ENCODE results near the gene NCCRP1.

Gene NCCRP1

GRCh38 chr19:39196860-39197562 is at the start of gene NCCRP1:
Gene NCCRP1 (plus strand): TSS chr19:39196964. CDS start chr19:39196983, 19 bp downstream.
- in situ Hi-C loops (cut with MboI; ENCODE audit: low sequenced_read_pairs): no loop called here

- in situ Hi-C loops (cut with MboI; ENCODE audit: low sequenced_read_pairs): no loop called here
These were observed 49.3 kb upstream of the NCCRP1 start for GRCh38 chr19:39147480-39147879.

GRCh38 chr19:39148939-39149529 is 47.7 kb upstream of the NCCRP1 start:
- in situ Hi-C loops (cut with MboI; ENCODE audit: low sequenced_read_pairs): no loop called here

- in situ Hi-C loops (cut with MboI; ENCODE audit: low sequenced_read_pairs): no loop called here
These were observed 46.5 kb upstream of the NCCRP1 start for GRCh38 chr19:39150235-39150634.

- in situ Hi-C loops (cut with MboI; ENCODE audit: low sequenced_read_pairs): no loop called here
These were observed 45.8 kb upstream of the NCCRP1 start for GRCh38 chr19:39150807-39151600.

- in situ Hi-C loops (cut with MboI; ENCODE audit: low sequenced_read_pairs): no loop called here
These were observed 44.7 kb upstream of the NCCRP1 start for GRCh38 chr19:39152066-39152465.

GRCh38 chr19:39154100-39154628 is 42.6 kb upstream of the NCCRP1 start:
- in situ Hi-C loops (cut with MboI; ENCODE audit: low sequenced_read_pairs): no loop called here

- in situ Hi-C loops (cut with MboI; ENCODE audit: low sequenced_read_pairs): no loop called here
These were observed 42.1 kb upstream of the NCCRP1 start for GRCh38 chr19:39154629-39155100.

- in situ Hi-C loops (cut with MboI; ENCODE audit: low sequenced_read_pairs): no loop called here
These were observed 41.6 kb upstream of the NCCRP1 start for GRCh38 chr19:39155114-39155700.

- in situ Hi-C loops (cut with MboI; ENCODE audit: low sequenced_read_pairs): no loop called here
These were observed 41.0 kb upstream of the NCCRP1 start for GRCh38 chr19:39155741-39156140.

- in situ Hi-C loops (cut with MboI; ENCODE audit: low sequenced_read_pairs): no loop called here
These were observed 40.2 kb upstream of the NCCRP1 start for GRCh38 chr19:39156326-39157230.

GRCh38 chr19:39157275-39157996 is 39.3 kb upstream of the NCCRP1 start:
- in situ Hi-C loops (cut with MboI; ENCODE audit: low sequenced_read_pairs): no loop called here

GRCh38 chr19:39157997-39158389 is 38.8 kb upstream of the NCCRP1 start:
- in situ Hi-C loops (cut with MboI; ENCODE audit: low sequenced_read_pairs): no loop called here

- in situ Hi-C loops (cut with MboI; ENCODE audit: low sequenced_read_pairs): no loop called here
These were observed 38.0 kb upstream of the NCCRP1 start for GRCh38 chr19:39158646-39159260.

GRCh38 chr19:39160523-39160861 is 36.3 kb upstream of the NCCRP1 start:
- in situ Hi-C loops (cut with MboI; ENCODE audit: low sequenced_read_pairs): no loop called here

GRCh38 chr19:39160889-39161672 is 35.7 kb upstream of the NCCRP1 start:
- in situ Hi-C loops (cut with MboI; ENCODE audit: low sequenced_read_pairs): no loop called here

GRCh38 chr19:39162441-39163043 is 34.2 kb upstream of the NCCRP1 start:
- in situ Hi-C loops (cut with MboI; ENCODE audit: low sequenced_read_pairs): no loop called here

GRCh38 chr19:39163621-39164020 is 33.1 kb upstream of the NCCRP1 start:
- in situ Hi-C loops (cut with MboI; ENCODE audit: low sequenced_read_pairs): no loop called here

Measured in HL-60/S4 (cell line).